GM12865 (cell line): ENCODE measurements around the gene ZBED4.

Experiments
- DNase-seq: peaks from one replicate; pipeline ENCODE4 v3.0.0; 2010; ENCODE audit warnings: low read depth
- H3K4me3 ChIP-seq: 2 replicates; pipeline ENCODE4 v1.5.1; 2011; ENCODE audit warnings: mild to moderate bottlenecking, low read depth, low read length, control low read depth
- TF ChIP-seq, protein P1 (sequence below): IDR thresholded peaks from 2 replicates; pipeline ENCODE4 v1.5.1; 2011; ENCODE audit warnings: low read length, control low read depth, low read depth, inconsistent platforms; ENCODE audit not compliant: insufficient read depth; ENCODE audit errors: missing control alignments

ZBED4 gene

DNA sequence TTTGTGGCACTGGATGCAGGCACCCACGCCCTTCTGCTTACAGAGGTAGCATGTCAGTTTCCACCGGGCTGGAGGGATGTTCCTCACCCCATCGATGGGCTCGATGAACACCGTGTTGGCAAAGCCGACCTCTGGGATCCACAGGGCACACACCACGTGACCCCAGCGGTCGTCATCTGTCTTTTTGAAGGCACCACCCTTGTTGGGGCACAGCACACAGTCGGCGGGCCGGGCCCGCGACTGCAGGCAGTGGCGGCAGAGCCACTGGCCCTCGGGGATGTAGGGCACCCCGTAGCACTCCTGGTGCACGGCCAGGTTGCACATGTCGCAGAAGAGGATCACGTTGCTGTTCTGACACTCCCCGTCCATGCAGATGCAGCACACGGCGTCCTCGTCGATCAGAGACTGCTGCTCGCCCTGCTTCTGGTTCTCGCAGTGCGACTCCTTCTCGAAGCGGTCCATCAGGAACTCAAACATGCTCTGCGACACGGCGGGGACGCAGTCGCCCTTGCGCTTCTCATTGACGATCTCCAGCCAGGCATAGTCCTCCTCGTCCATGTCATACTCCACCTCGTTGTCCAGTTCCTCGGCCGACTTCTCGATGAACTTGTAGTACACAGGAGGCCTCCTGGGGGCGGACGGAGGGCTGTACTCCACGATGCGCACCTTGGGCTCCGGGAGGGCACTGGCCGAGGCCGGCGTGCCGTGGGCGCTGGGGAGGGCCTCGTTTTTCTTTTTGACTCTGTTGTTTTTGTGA, 30.2 kb upstream of the ZBED4 start:
- TF ChIP-seq, protein P1, sequence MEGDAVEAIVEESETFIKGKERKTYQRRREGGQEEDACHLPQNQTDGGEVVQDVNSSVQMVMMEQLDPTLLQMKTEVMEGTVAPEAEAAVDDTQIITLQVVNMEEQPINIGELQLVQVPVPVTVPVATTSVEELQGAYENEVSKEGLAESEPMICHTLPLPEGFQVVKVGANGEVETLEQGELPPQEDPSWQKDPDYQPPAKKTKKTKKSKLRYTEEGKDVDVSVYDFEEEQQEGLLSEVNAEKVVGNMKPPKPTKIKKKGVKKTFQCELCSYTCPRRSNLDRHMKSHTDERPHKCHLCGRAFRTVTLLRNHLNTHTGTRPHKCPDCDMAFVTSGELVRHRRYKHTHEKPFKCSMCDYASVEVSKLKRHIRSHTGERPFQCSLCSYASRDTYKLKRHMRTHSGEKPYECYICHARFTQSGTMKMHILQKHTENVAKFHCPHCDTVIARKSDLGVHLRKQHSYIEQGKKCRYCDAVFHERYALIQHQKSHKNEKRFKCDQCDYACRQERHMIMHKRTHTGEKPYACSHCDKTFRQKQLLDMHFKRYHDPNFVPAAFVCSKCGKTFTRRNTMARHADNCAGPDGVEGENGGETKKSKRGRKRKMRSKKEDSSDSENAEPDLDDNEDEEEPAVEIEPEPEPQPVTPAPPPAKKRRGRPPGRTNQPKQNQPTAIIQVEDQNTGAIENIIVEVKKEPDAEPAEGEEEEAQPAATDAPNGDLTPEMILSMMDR = no peak
- DNase-seq = no peak
- H3K4me3 ChIP-seq = no peak overlapping the region

GRCh38 chr22:49824185-49824925, 29.3 kb upstream of the ZBED4 start:
- TF ChIP-seq, protein P1 = no peak
- no peak for DNase-seq
- no peak overlapping the region for H3K4me3 ChIP-seq

- DNase-seq = no peak
- TF ChIP-seq, protein P1 = no peak
- no peak overlapping the region for H3K4me3 ChIP-seq
Observed at GRCh38 chr22:49824936-49825335, 28.7 kb upstream of the ZBED4 start.

- peak overlapping the region; percentile 94 for H3K4me3 ChIP-seq
- TF ChIP-seq, protein P1 = no peak
- no peak for DNase-seq
Observed at GRCh38 chr22:49825436-49825835, 28.2 kb upstream of the ZBED4 start.

- peak overlapping the region; percentile 94 for H3K4me3 ChIP-seq
- TF ChIP-seq, protein P1 = no peak
- DNase-seq = peak; percentile 46
Observed at GRCh38 chr22:49825944-49826602, 27.6 kb upstream of the ZBED4 start.

- TF ChIP-seq, protein P1 = no peak
- H3K4me3 ChIP-seq = peak overlapping the region; percentile 94
- DNase-seq = peak; percentile 48
Observed at GRCh38 chr22:49826603-49827270, 26.9 kb upstream of the ZBED4 start.
